MM.1S (cell line): ENCODE measurements around the gene SMCO4.

ENCODE experiments used
- EZH2phosphoT487 ChIP-seq: fragments of 300-600 bp; sonication (generic); IDR thresholded peaks from 2 replicates; pipeline ENCODE4 v1.6.1; 2018; ENCODE audit warnings: antibody characterized with exemption, low read length
- TF ChIP-seq, protein P1 (sequence below): fragments of 300-600 bp; sonication (generic); IDR thresholded peaks from 2 replicates; pipeline ENCODE4 v1.5.1; 2016; ENCODE audit warnings: antibody characterized with exemption, low read length, mixed read lengths

DNA sequence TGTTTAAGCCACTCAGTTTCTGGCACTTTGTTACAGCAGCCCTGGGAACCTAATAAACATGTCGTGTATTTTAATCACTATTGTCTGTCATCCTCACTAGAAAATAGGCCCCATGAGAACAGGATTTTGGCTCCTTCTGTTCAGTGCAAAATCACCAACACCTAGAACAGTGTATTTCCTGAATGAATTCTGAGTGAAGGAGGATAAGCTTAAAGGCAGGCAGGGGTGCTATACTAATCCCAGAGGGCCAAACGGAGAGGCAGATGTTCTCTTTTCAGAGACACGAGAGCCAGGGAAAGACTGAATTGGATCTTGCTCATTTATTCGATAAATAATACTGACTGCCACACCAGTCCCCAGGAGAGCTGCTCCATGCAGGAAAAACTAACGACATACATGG lies 10.4 kb downstream of the SMCO4 start:
- TF ChIP-seq, protein P1, sequence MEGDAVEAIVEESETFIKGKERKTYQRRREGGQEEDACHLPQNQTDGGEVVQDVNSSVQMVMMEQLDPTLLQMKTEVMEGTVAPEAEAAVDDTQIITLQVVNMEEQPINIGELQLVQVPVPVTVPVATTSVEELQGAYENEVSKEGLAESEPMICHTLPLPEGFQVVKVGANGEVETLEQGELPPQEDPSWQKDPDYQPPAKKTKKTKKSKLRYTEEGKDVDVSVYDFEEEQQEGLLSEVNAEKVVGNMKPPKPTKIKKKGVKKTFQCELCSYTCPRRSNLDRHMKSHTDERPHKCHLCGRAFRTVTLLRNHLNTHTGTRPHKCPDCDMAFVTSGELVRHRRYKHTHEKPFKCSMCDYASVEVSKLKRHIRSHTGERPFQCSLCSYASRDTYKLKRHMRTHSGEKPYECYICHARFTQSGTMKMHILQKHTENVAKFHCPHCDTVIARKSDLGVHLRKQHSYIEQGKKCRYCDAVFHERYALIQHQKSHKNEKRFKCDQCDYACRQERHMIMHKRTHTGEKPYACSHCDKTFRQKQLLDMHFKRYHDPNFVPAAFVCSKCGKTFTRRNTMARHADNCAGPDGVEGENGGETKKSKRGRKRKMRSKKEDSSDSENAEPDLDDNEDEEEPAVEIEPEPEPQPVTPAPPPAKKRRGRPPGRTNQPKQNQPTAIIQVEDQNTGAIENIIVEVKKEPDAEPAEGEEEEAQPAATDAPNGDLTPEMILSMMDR: no peak
- TF ChIP-seq EZH2phosphoT487: no peak
